H9 (cell line): ENCODE measurements around the gene FAF1. TPM values are rescaled to one million over a fixed set of nuclear protein-coding genes. Genes with fewer than 3 reads are reported as not detected.

Experiments used
- DNase-seq: peaks from one replicate; pipeline ENCODE4 v3.0.0-alpha.2; 2017
- H2AFZ ChIP-seq: one replicate; pipeline ENCODE4 v1.6.1; 2013; ENCODE audit warnings: mild to moderate bottlenecking, low read length, control low read depth, moderate library complexity
- H2AK5ac ChIP-seq: 2 replicates; pipeline ENCODE4 v1.6.1; 2013; ENCODE audit warnings: low read length, control low read depth, mixed read lengths; ENCODE audit not compliant: insufficient read length
- H2BK120ac ChIP-seq: one replicate; pipeline ENCODE4 v1.6.1; 2013; ENCODE audit warnings: low read depth, mild to moderate bottlenecking, low read length, control low read depth, inconsistent platforms; ENCODE audit not compliant: poor library complexity, severe bottlenecking
- H2BK12ac ChIP-seq: 2 replicates; pipeline ENCODE4 v1.6.1; 2013; ENCODE audit warnings: low read length, control low read depth, mixed read lengths, low read depth; ENCODE audit not compliant: insufficient read length
- H2BK15ac ChIP-seq: 2 replicates; pipeline ENCODE4 v1.6.1; 2013; ENCODE audit warnings: low read depth, low read length, control low read depth
- H2BK20ac ChIP-seq: one replicate; pipeline ENCODE4 v1.6.1; 2013; ENCODE audit warnings: low read depth, mild to moderate bottlenecking, low read length, control low read depth, inconsistent platforms; ENCODE audit not compliant: poor library complexity, severe bottlenecking
- H2BK5ac ChIP-seq: 2 replicates; pipeline ENCODE4 v1.6.1; 2013; ENCODE audit warnings: low read length, control low read depth, mixed read lengths; ENCODE audit not compliant: insufficient read length
- H3K14ac ChIP-seq: 2 replicates; pipeline ENCODE4 v1.6.1; 2013; ENCODE audit warnings: low read length, control low read depth; ENCODE audit not compliant: insufficient read depth
- H3K18ac ChIP-seq: 2 replicates; pipeline ENCODE4 v1.6.1; 2013; ENCODE audit warnings: low read depth, mild to moderate bottlenecking, mixed read lengths, low read length, control low read depth; ENCODE audit not compliant: insufficient read length
- H3K23ac ChIP-seq: 2 replicates; pipeline ENCODE4 v1.6.1; 2013; ENCODE audit warnings: low read length, control low read depth, mixed read lengths, low read depth; ENCODE audit not compliant: insufficient read length
- H3K23me2 ChIP-seq: 2 replicates; pipeline ENCODE4 v1.6.1; 2013; ENCODE audit warnings: low read depth, mild to moderate bottlenecking, mixed read lengths, low read length, control low read depth; ENCODE audit not compliant: insufficient read length, poor library complexity, severe bottlenecking
- H3K27ac ChIP-seq: 2 replicates; pipeline ENCODE4 v1.5.1; 2013; ENCODE audit warnings: low read length, control low read depth, mixed read lengths, low read depth; ENCODE audit not compliant: insufficient read length
- H3K27me3 ChIP-seq: 2 replicates; pipeline ENCODE4 v1.6.1; 2013; ENCODE audit warnings: low read length, control low read depth, inconsistent platforms; ENCODE audit not compliant: insufficient read depth
- H3K4ac ChIP-seq: 2 replicates; pipeline ENCODE4 v1.6.1; 2013; ENCODE audit warnings: low read depth, mild to moderate bottlenecking, control low read depth, inconsistent platforms, low read length, moderate library complexity
- H3K4me1 ChIP-seq: 2 replicates; pipeline ENCODE4 v1.6.1; 2013; ENCODE audit warnings: low read length, control low read depth, inconsistent platforms; ENCODE audit not compliant: insufficient read depth
- H3K4me2 ChIP-seq: 2 replicates; pipeline ENCODE4 v1.6.1; 2013; ENCODE audit warnings: low read length, control low read depth, mixed read lengths; ENCODE audit not compliant: insufficient read length, insufficient read depth
- H3K56ac ChIP-seq: 2 replicates; pipeline ENCODE4 v1.6.1; 2013; ENCODE audit warnings: low read depth, mild to moderate bottlenecking, mixed read lengths, low read length, control low read depth; ENCODE audit not compliant: insufficient read length
- H3K79me1 ChIP-seq: 2 replicates; pipeline ENCODE4 v1.6.1; 2013; ENCODE audit warnings: low read depth, mild to moderate bottlenecking, moderate library complexity, low read length, control low read depth, inconsistent platforms; ENCODE audit not compliant: insufficient read depth, poor library complexity, severe bottlenecking
- H3K79me2 ChIP-seq: 2 replicates; pipeline ENCODE4 v1.6.1; 2013; ENCODE audit warnings: low read length, control low read depth, inconsistent platforms; ENCODE audit not compliant: insufficient read depth
- H3K9ac ChIP-seq: 2 replicates; pipeline ENCODE4 v1.6.1; 2013; ENCODE audit warnings: low read length, control low read depth, mixed read lengths; ENCODE audit not compliant: insufficient read length; ENCODE audit errors: extremely low read depth
- H3K9me3 ChIP-seq: one replicate; pipeline ENCODE4 v1.6.1; 2013; ENCODE audit warnings: low read depth, low read length, inconsistent platforms; ENCODE audit not compliant: control insufficient read depth
- H3T11ph ChIP-seq: one replicate; pipeline ENCODE4 v1.6.1; 2013; ENCODE audit warnings: mild to moderate bottlenecking, low read length, control low read depth, inconsistent platforms
- H4K20me1 ChIP-seq: one replicate; pipeline ENCODE4 v1.6.1; 2013; ENCODE audit not compliant: control insufficient read depth, insufficient read length, insufficient read depth
- H4K5ac ChIP-seq: 2 replicates; pipeline ENCODE4 v1.6.1; 2013; ENCODE audit warnings: low read depth, mild to moderate bottlenecking, mixed read lengths, low read length, control low read depth; ENCODE audit not compliant: insufficient read length
- H4K8ac ChIP-seq: replicated peaks from 2 replicates; pipeline ENCODE4 v1.6.1; 2013; ENCODE audit warnings: low read length, control low read depth, mixed read lengths, low read depth; ENCODE audit not compliant: insufficient read length
- H4K91ac ChIP-seq: 2 replicates; pipeline ENCODE4 v1.6.1; 2013; ENCODE audit warnings: low read depth, mild to moderate bottlenecking, moderate library complexity, mixed read lengths, low read length, control low read depth; ENCODE audit not compliant: insufficient read length
- H3K27ac Mint-ChIP-seq, 3 experiments: 2 replicates in 2 of 3; 3 replicates in 1 of 3; pipeline ENCODE4 v1.8.0; 2020 to 2021; ENCODE audit warnings: mixed read lengths in 3 of 3, mild to moderate bottlenecking in 1 of 3, moderate library complexity in 1 of 3
- H3K27me3 Mint-ChIP-seq: 2 replicates; pipeline ENCODE4 v1.8.0; 2021; ENCODE audit warnings: low read depth, mild to moderate bottlenecking, moderate library complexity, mixed read lengths
- H3K36me3 Mint-ChIP-seq, 3 experiments: 2 replicates in 2 of 3; 3 replicates in 1 of 3; pipeline ENCODE4 v1.8.0; 2020 to 2021; ENCODE audit warnings: low read depth in 3 of 3, mixed read lengths in 3 of 3; ENCODE audit not compliant: insufficient read depth in 1 of 3
- H3K4me1 Mint-ChIP-seq, 2 experiments: 2 replicates each; pipeline ENCODE4 v1.8.0; 2020; ENCODE audit warnings: mixed read lengths in 2 of 2
- H3K4me3 Mint-ChIP-seq, 2 experiments: 2 replicates in 1 of 2; 3 replicates in 1 of 2; pipeline ENCODE4 v1.8.0; 2020 to 2021; ENCODE audit warnings: mild to moderate bottlenecking in 2 of 2, mixed read lengths in 2 of 2, moderate library complexity in 1 of 2
- H3K9me3 Mint-ChIP-seq, 2 experiments: 2 replicates in 1 of 2; 3 replicates in 1 of 2; pipeline ENCODE4 v1.8.0; 2020; ENCODE audit warnings: mild to moderate bottlenecking in 2 of 2, mixed read lengths in 2 of 2, moderate library complexity in 1 of 2
- WGBS: extraction: QIAGEN DNeasy Blood & Tissue Kit; methylation state at CpG from one replicate; pipeline ENCODE4 v1.1.7; 2013; ENCODE audit warnings: missing lambda C conversion rate, low lambda C conversion rate, mixed read lengths; ENCODE audit not compliant: insufficient read length; ENCODE audit errors: extremely low coverage; 5-methylcytosine and 5-hydroxymethylcytosine counted together
- total RNA-seq: library from RNA; stranded (reverse); gene quantifications from 2 replicates; pipeline ENCODE4 v1.2.1, GENCODE V29; 2021
- TF ChIP-seq, protein P1 (sequence below): fragments of 200-600 bp; sonication (generic); conservative IDR thresholded peaks from 3 replicates; pipeline ENCODE4 v1.8.0; 2021; ENCODE audit warnings: antibody characterized with exemption, mild to moderate bottlenecking

FAF1 gene
- total RNA-seq, 1 experiment from 2014 or later: 60.8 TPM

GRCh38 chr1:50972766-50973165 is 12.7 kb upstream of the FAF1 start:
- Histone ChIP-seq H4K8ac (no peak overlapping the region), H4K20me1 (no peaks in the 10 kb centered on the region), H2BK120ac (no peak overlapping the region), H4K5ac (no peak overlapping the region), H3K27ac (no peak overlapping the region), H2AK5ac (no peak overlapping the region), H2BK5ac (no peak overlapping the region), H3K56ac (no peak overlapping the region), H2AFZ (no peak overlapping the region), H3K4me2 (no peak overlapping the region), H3K14ac (no peak overlapping the region), H3T11ph (no peak overlapping the region), H2BK20ac (no peak overlapping the region), H3K79me2 (no peaks in the 10 kb centered on the region), H3K27me3 (peaks cover 64% of the 10 kb centered on the region), H3K9ac (no peak overlapping the region), H4K91ac (no peak overlapping the region), H2BK15ac (no peak overlapping the region), H3K4me1 (0 out of 2 replicates have a peak, but pooled peaks cover 2% of the 10 kb centered on the region), H3K23me2 (peaks cover 20% of the 10 kb centered on the region), H3K18ac (no peak overlapping the region), H3K4ac (no peak overlapping the region), H3K79me1 (no peaks in the 10 kb centered on the region), H3K23ac (no peak overlapping the region), H2BK12ac (no peak overlapping the region), H3K9me3 (no peaks in the 10 kb centered on the region)
- Mint-ChIP-seq H3K27me3 (peaks cover 95% of the 10 kb centered on the region), H3K27ac (no peak overlapping the region), H3K36me3 (no peaks in the 10 kb centered on the region; a peak in 1 of 7 replicates), H3K4me3 (no peak overlapping the region), H3K9me3 (peaks cover 3% of the 10 kb centered on the region in 2 experiments; a peak in 2 of 5 replicates), H3K4me1 (peaks cover 21 to 38% of the 10 kb centered on the region in 2 experiments)
- TF ChIP-seq, protein P1, sequence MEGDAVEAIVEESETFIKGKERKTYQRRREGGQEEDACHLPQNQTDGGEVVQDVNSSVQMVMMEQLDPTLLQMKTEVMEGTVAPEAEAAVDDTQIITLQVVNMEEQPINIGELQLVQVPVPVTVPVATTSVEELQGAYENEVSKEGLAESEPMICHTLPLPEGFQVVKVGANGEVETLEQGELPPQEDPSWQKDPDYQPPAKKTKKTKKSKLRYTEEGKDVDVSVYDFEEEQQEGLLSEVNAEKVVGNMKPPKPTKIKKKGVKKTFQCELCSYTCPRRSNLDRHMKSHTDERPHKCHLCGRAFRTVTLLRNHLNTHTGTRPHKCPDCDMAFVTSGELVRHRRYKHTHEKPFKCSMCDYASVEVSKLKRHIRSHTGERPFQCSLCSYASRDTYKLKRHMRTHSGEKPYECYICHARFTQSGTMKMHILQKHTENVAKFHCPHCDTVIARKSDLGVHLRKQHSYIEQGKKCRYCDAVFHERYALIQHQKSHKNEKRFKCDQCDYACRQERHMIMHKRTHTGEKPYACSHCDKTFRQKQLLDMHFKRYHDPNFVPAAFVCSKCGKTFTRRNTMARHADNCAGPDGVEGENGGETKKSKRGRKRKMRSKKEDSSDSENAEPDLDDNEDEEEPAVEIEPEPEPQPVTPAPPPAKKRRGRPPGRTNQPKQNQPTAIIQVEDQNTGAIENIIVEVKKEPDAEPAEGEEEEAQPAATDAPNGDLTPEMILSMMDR: no peak
- no peak for DNase-seq
- WGBS: no CpG with 5 or more reads among the region's 1 CpG
